Measurements from ENCODE around the gene CYP2R1. TPM values are rescaled to one million over a fixed set of nuclear protein-coding genes. Genes with fewer than 3 reads are reported as not detected.

The CYP2R1 gene
- total and polyA plus RNA-seq, 2 of the 13 experiments (the other 11 are each of a cell fraction or from before 2014, with no cell fraction given) = 0.59 to 0.60 TPM

DNA sequence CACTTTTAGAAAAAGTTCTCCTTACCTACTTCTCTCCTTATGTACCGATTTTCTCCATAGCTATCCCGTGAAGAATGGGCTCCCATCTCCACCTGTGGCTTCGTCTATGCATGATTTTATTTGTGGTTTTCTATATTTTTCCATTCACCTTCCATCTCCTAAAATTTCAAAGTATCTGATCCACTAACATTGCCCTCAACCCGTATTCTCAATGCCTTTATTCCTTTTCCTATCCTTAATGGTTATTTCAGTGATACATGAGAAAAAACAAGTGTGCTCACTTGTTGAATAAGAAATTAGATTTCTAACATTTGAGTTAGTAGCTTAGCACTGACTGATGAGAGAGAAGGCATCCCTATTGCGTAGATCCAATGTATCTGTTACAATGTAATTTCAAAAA lies 16.9 kb downstream of the CYP2R1 start:
- Histone ChIP-seq H3K27me3 (ENCODE audit: control insufficient read depth in 1 of 2, insufficient read depth in 2 of 2, low read length in 2 of 2) (no peaks in the 10 kb centered on the region; a peak in 1 of 5 replicates), H4K20me1 (ENCODE audit: insufficient read depth, low read length) (no peaks in the 10 kb centered on the region), H3K4me1 (ENCODE audit: insufficient read depth, low read length) (no peaks in the 10 kb centered on the region), H3K4me2 (ENCODE audit: low read depth, low read length) (no peak overlapping the region), H3K4me3 (replicated peaks in 1 of 3; ENCODE audit: insufficient read depth in 1 of 3, low read depth in 2 of 3, low read length in 3 of 3) (no peak overlapping the region), H3K9me3 (ENCODE audit: low read length) (no peaks in the 10 kb centered on the region), H3K27ac (ENCODE audit: extremely low read length, insufficient read depth, low read length) (no peak overlapping the region), H3K36me3 (replicated peaks in 1 of 2; ENCODE audit: control insufficient read depth in 1 of 2, insufficient read depth in 2 of 2, low read length in 2 of 2) (peaks cover 0 to 6% of the 10 kb centered on the region in 2 experiments; a peak in 2 of 5 replicates), H2AFZ (ENCODE audit: low read length) (no peak overlapping the region), H3K9ac (ENCODE audit: insufficient read depth, low read depth, low read length) (no peak overlapping the region), H3K79me2 (ENCODE audit: insufficient read depth, low read length) (no peaks in the 10 kb centered on the region)
- ATAC-seq = no peak
- no TSS peak for BruUV-seq (replicated peaks)
- in situ Hi-C loops (cut with HindIII; ENCODE audit: extremely low pct_ligation_motif_present, low pct_unique_long_range_greater_than_20kb) (no loop called here), intact Hi-C loops (cut with micrococcal nuclease; ENCODE audit: unreplicated experiment) (no loop called here)
- WGBS (ENCODE audit: low lambda C conversion rate) = 97% methylated on average over 5 of the region's 5 CpGs
- POLR2A ChIA-PET = no interaction called here
- DNase-seq (ENCODE audit: low spot score) = no peak
- FAIRE-seq = no peak
- CTCF ChIA-PET (ENCODE audit: low intra/inter-chr PET ratio, low total read pairs) = no interaction called here
- TF ChIP-seq, protein P1, sequence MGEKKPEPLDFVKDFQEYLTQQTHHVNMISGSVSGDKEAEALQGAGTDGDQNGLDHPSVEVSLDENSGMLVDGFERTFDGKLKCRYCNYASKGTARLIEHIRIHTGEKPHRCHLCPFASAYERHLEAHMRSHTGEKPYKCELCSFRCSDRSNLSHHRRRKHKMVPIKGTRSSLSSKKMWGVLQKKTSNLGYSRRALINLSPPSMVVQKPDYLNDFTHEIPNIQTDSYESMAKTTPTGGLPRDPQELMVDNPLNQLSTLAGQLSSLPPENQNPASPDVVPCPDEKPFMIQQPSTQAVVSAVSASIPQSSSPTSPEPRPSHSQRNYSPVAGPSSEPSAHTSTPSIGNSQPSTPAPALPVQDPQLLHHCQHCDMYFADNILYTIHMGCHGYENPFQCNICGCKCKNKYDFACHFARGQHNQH (CRISPR knock-in tag; IDR thresholded peaks at IDR 0.05) = no peak
- TF ChIP-seq, protein P2, sequence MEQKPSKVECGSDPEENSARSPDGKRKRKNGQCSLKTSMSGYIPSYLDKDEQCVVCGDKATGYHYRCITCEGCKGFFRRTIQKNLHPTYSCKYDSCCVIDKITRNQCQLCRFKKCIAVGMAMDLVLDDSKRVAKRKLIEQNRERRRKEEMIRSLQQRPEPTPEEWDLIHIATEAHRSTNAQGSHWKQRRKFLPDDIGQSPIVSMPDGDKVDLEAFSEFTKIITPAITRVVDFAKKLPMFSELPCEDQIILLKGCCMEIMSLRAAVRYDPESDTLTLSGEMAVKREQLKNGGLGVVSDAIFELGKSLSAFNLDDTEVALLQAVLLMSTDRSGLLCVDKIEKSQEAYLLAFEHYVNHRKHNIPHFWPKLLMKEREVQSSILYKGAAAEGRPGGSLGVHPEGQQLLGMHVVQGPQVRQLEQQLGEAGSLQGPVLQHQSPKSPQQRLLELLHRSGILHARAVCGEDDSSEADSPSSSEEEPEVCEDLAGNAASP (CRISPR knock-in tag; IDR thresholded peaks at IDR 0.05; ENCODE audit: borderline replicate concordance) = no peak
- TF ChIP-seq HDAC6 (IDR thresholded peaks at IDR 0.05; ENCODE audit: low read depth, low read length) (no peak), KLF6 (CRISPR knock-in tag; IDR thresholded peaks at IDR 0.05) (no peak), RBM39 (IDR thresholded peaks at IDR 0.05; ENCODE audit: low read depth, low read length, poor library complexity, severe bottlenecking) (no peak), CSRNP2 (CRISPR knock-in tag; conservative IDR thresholded peaks at IDR 0.05; ENCODE audit: low read depth) (no peak), MAZ (IDR thresholded peaks at IDR 0.05; ENCODE audit: borderline replicate concordance, low read depth, low read length) (no peak), MAZ (CRISPR knock-in tag; IDR thresholded peaks at IDR 0.05; ENCODE audit: low read depth) (no peak), IRF2 (CRISPR knock-in tag; IDR thresholded peaks at IDR 0.05) (no peak), MXI1 (IDR thresholded peaks at IDR 0.05; ENCODE audit: borderline replicate concordance, low read depth, low read length) (no peak), E2F1 (CRISPR knock-in tag; IDR thresholded peaks at IDR 0.05) (no peak), ZNF367 (CRISPR knock-in tag; IDR thresholded peaks at IDR 0.05; ENCODE audit: borderline replicate concordance) (no peak), MXD1 (CRISPR knock-in tag; IDR thresholded peaks at IDR 0.05) (no peak), BRD4 (CRISPR knock-in tag; IDR thresholded peaks at IDR 0.05) (no peak), EED (CRISPR knock-in tag; IDR thresholded peaks at IDR 0.05) (no peak)
- TF ChIP-seq, protein P3, sequence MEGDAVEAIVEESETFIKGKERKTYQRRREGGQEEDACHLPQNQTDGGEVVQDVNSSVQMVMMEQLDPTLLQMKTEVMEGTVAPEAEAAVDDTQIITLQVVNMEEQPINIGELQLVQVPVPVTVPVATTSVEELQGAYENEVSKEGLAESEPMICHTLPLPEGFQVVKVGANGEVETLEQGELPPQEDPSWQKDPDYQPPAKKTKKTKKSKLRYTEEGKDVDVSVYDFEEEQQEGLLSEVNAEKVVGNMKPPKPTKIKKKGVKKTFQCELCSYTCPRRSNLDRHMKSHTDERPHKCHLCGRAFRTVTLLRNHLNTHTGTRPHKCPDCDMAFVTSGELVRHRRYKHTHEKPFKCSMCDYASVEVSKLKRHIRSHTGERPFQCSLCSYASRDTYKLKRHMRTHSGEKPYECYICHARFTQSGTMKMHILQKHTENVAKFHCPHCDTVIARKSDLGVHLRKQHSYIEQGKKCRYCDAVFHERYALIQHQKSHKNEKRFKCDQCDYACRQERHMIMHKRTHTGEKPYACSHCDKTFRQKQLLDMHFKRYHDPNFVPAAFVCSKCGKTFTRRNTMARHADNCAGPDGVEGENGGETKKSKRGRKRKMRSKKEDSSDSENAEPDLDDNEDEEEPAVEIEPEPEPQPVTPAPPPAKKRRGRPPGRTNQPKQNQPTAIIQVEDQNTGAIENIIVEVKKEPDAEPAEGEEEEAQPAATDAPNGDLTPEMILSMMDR (CRISPR knock-in tag; IDR thresholded peaks at IDR 0.05) = no peak

Data from HepG2 (cell line).